ENCODE results near the gene CDKL4.

The CDKL4 gene

DNA sequence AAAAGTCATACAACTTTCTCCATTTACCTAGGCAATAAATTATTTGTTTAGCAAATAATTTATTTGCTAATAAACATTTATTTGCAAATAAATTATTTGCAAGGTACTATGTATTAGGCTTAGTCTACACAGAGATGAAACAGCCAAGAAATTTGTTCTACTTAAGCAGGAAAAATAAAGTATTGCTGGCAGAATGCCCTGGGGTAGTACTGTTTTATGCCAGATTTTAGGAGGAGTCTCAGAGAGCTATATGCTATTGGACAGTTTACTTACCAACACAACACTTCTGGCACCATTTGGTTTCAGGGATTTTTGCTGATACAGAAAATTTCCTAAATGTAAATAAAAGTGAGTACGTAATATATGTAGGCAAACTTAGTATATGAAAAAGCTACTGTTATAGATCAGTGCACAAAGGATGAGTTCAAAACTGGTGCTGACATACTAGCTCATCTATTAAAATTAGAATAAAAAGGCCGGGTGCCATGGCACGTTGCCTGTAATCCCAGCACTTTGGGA lies 23.2 kb upstream of the CDKL4 start:
- POLR2A ChIA-PET = no interaction called here
- TF ChIP-seq TARDBP (IDR thresholded peaks at IDR 0.05) (no peak), FOXA1 (IDR thresholded peaks at IDR 0.05) (no peak), ARNT (IDR thresholded peaks at IDR 0.05) (no peak), ELF4 (IDR thresholded peaks at IDR 0.05) (no peak), FOXM1 (IDR thresholded peaks at IDR 0.05; ENCODE audit: borderline replicate concordance) (no peak), ZNF384 (IDR thresholded peaks at IDR 0.05) (no peak), SP1 (IDR thresholded peaks at IDR 0.05) (no peak), FOXK2 (IDR thresholded peaks at IDR 0.05) (no peak), BHLHE40 (IDR thresholded peaks at IDR 0.05; ENCODE audit: borderline replicate concordance) (no peak), HDGF (IDR thresholded peaks at IDR 0.05; ENCODE audit: borderline replicate concordance) (no peak), NFRKB (IDR thresholded peaks at IDR 0.05) (no peak), LEF1 (IDR thresholded peaks at IDR 0.05; ENCODE audit: borderline replicate concordance) (no peak), SUZ12 (IDR thresholded peaks at IDR 0.05) (no peak), CTBP1 (IDR thresholded peaks at IDR 0.05; ENCODE audit: borderline replicate concordance) (no peak), L3MBTL2 (conservative IDR thresholded peaks at IDR 0.05) (no peak)
- TF ChIP-seq, protein P1, sequence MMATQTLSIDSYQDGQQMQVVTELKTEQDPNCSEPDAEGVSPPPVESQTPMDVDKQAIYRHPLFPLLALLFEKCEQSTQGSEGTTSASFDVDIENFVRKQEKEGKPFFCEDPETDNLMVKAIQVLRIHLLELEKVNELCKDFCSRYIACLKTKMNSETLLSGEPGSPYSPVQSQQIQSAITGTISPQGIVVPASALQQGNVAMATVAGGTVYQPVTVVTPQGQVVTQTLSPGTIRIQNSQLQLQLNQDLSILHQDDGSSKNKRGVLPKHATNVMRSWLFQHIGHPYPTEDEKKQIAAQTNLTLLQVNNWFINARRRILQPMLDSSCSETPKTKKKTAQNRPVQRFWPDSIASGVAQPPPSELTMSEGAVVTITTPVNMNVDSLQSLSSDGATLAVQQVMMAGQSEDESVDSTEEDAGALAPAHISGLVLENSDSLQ (IDR thresholded peaks at IDR 0.05) = no peak

DNA sequence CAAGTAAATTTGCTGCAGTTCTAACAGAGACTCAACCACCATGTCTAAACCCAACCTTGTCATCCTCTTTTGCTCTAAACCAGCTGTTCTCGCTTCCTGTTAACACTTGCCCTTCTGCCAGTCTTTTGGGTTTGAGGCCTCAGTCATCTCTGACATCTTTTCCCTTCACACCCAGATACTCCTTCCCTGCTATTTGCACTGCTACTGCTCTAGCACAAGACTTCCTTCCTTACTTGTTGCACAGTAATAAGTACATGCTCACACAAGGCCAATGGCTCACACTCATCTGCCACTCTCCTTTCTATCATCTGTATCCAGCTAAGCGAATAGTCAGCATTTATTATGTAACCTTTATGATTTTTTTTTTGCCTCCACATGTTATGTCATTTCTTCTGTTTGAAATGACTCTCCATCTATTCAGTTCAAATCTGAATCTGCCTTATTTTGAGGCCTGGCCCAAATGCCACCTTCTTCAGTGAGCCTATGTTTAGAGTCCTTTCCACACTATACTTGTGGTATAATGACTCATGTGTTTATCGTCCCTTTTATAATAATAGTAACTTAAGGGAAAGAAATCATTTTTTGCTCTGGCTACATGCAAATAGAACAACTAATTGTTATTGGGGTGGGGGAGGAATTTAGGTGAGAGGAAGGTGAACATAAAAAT lies 22.5 kb upstream of the CDKL4 start:
- no peak for DNase-seq (ENCODE audit: extremely low spot score)
- TF ChIP-seq HDGF (IDR thresholded peaks at IDR 0.05; ENCODE audit: borderline replicate concordance) = no peak
- no peak for TF ChIP-seq SP1 (IDR thresholded peaks at IDR 0.05)
- no peak for TF ChIP-seq TARDBP (IDR thresholded peaks at IDR 0.05)
- TF ChIP-seq SUZ12 (IDR thresholded peaks at IDR 0.05) = no peak
- ChIA-PET CTCF (no interaction called here), POLR2A (no interaction called here)

More for the DNA sequence above, 23.2 kb upstream of the CDKL4 start:
- CTCF ChIA-PET = no interaction called here
- DNase-seq (ENCODE audit: extremely low spot score) = no peak

DNA sequence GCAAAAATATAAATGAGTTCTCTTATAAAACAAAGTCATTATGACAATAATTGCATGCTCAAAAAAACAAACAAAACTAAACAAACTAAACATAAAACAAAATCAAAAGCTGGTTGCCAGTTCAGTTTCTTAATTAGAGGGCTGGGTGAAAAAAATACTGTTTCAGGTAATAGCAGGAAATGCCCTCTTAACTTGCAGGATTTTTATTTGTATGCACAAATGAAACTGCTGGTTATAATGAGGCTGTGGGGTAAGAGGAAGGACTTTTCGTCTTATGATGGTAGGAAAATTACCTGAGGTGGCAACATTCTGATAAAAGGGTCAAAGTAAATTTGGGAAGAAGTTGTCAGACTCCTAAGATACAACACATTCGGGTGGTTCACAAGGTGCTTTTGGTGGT lies 21.5 kb upstream of the CDKL4 start:
- ChIA-PET CTCF (no interaction called here), POLR2A (no interaction called here)
- no peak for DNase-seq (ENCODE audit: extremely low spot score)
- TF ChIP-seq LEF1 (IDR thresholded peaks at IDR 0.05; ENCODE audit: borderline replicate concordance) = no peak
- no peak for TF ChIP-seq BHLHE40 (IDR thresholded peaks at IDR 0.05; ENCODE audit: borderline replicate concordance)
- TF ChIP-seq SP1 (IDR thresholded peaks at IDR 0.05) = no peak
- no peak for TF ChIP-seq SUZ12 (IDR thresholded peaks at IDR 0.05)
- TF ChIP-seq TARDBP (IDR thresholded peaks at IDR 0.05) = no peak
- no peak for TF ChIP-seq CTBP1 (IDR thresholded peaks at IDR 0.05; ENCODE audit: borderline replicate concordance)
- TF ChIP-seq HDGF (IDR thresholded peaks at IDR 0.05; ENCODE audit: borderline replicate concordance) = no peak
- TF ChIP-seq FOXM1 (IDR thresholded peaks at IDR 0.05; ENCODE audit: borderline replicate concordance) = no peak
- TF ChIP-seq FOXK2 (IDR thresholded peaks at IDR 0.05) = no peak
- TF ChIP-seq, protein P1 (IDR thresholded peaks at IDR 0.05) = no peak
- no peak for TF ChIP-seq FOXA1 (IDR thresholded peaks at IDR 0.05)
- TF ChIP-seq ARNT (IDR thresholded peaks at IDR 0.05) = no peak
- no peak for TF ChIP-seq ZNF384 (IDR thresholded peaks at IDR 0.05)
- no peak for TF ChIP-seq ELF4 (IDR thresholded peaks at IDR 0.05)
- no peak for TF ChIP-seq L3MBTL2 (conservative IDR thresholded peaks at IDR 0.05)
- TF ChIP-seq NFRKB (IDR thresholded peaks at IDR 0.05) = no peak

DNA sequence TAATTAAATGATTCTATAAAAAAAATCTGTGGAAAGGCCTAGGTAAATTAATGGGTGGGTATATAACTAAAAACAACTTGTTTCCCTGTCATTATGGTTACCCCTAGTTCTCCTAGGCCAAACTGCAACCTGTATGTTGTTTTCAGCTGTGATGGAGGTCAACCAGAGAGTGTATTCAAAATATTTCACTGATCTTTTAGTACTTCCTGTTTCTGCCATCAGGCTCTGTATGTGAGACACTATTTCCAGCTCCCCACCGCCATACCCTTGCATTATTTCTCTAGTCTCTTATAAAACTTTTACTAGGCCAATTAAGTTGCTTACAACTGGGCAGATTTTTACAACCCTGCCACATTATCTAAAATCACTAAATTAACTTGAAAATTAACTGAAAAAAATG lies 21.0 kb upstream of the CDKL4 start:
- no peak for TF ChIP-seq ELF4 (IDR thresholded peaks at IDR 0.05)
- TF ChIP-seq ARNT (IDR thresholded peaks at IDR 0.05) = no peak
- no peak for TF ChIP-seq SUZ12 (IDR thresholded peaks at IDR 0.05)
- TF ChIP-seq FOXM1 (IDR thresholded peaks at IDR 0.05; ENCODE audit: borderline replicate concordance) = no peak
- TF ChIP-seq, protein P1 (IDR thresholded peaks at IDR 0.05) = no peak
- TF ChIP-seq FOXK2 (IDR thresholded peaks at IDR 0.05) = no peak
- TF ChIP-seq LEF1 (IDR thresholded peaks at IDR 0.05; ENCODE audit: borderline replicate concordance) = no peak
- no peak for TF ChIP-seq CTBP1 (IDR thresholded peaks at IDR 0.05; ENCODE audit: borderline replicate concordance)
- DNase-seq (ENCODE audit: extremely low spot score) = peak; percentile 11
- CTCF ChIA-PET = no interaction called here
- POLR2A ChIA-PET = no interaction called here

DNA sequence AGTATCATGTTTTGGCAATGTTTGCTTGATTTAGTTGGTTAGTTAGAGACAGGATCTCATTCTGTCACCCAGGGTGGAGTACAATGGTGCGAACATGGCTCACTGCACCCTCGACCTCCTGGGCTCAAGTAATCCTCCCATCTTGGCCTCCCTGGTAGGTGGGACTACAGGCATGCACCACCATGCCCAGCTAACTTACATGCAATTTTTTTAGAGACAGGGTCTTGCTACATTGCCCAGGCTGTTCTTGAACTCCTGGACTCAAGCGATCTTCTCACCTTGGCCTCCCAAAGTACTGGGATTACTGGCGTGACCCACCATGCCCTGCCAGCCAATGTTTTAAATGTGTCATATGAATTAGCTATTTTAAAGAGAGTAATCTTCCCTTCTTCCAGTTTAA lies 16.3 kb upstream of the CDKL4 start:
- ChIA-PET POLR2A (no interaction called here), CTCF (no interaction called here)
- no peak for DNase-seq (ENCODE audit: extremely low spot score)
- TF ChIP-seq ARNT (IDR thresholded peaks at IDR 0.05) (no peak), LEF1 (IDR thresholded peaks at IDR 0.05; ENCODE audit: borderline replicate concordance) (no peak), FOXA1 (IDR thresholded peaks at IDR 0.05) (no peak), ELF4 (IDR thresholded peaks at IDR 0.05) (no peak), TARDBP (IDR thresholded peaks at IDR 0.05) (no peak)

DNA sequence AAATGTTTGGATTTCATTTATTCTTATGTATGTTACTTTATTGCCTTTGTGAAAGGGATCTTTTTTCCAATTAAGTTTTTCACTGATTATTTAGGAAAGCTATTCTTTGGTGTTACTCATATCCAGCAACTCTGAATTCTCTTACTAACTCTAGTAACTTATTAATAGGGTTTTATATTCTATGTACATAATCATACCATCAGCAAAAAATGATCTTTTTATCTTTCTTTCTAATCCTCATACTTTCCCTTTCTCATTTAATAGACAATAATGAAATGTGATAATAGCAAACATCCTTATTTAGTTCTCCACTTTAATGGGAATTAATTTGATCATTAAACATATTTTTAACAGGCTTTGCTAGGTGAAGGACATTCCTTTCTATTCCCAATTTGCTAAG lies 12.3 kb upstream of the CDKL4 start:
- ChIA-PET CTCF (no interaction called here), POLR2A (no interaction called here)
- TF ChIP-seq CTBP1 (IDR thresholded peaks at IDR 0.05; ENCODE audit: borderline replicate concordance) (no peak), FOXA1 (IDR thresholded peaks at IDR 0.05) (no peak), SP1 (IDR thresholded peaks at IDR 0.05) (no peak), SUZ12 (IDR thresholded peaks at IDR 0.05) (no peak)
- no peak for DNase-seq (ENCODE audit: extremely low spot score)
